GM18873 (cell line): ENCODE results near the gene DPH3.

Experiments used
- ATAC-seq: cut with Tn5 transposase; IDR thresholded peaks from one replicate; pipeline ENCODE4 v1.9.1; 2021; ENCODE audit warnings: mild to moderate bottlenecking, moderate library complexity, moderate number of reproducible peaks; ENCODE audit not compliant: unreplicated experiment, low FRiP score

DPH3 gene

DNA sequence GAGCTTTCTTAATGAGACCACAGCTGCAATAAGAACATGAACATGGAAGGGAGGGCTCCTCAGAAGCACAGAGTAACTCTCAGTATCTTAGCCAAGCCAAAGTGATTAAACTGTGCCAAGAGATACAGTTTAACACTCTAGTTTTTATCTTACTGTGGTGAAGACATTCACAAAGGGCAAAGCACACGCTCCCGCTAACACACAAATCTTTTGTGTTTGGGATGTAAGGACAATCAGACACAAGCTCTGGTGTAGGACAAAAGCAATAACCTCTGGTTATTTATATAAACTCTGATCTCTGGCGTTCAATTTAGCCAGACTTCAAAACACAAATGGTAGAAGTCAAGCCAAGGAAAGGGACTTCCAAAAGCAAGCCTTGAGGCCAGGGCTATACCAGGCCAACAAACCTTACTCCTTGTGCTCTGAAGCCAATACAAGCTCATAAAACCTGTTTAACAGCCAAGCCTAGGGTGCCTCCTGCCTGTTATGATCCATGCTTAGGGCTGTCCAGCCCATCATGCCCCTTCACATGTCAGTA, 27.8 kb downstream of the DPH3 start:
- no peak for ATAC-seq

DNA sequence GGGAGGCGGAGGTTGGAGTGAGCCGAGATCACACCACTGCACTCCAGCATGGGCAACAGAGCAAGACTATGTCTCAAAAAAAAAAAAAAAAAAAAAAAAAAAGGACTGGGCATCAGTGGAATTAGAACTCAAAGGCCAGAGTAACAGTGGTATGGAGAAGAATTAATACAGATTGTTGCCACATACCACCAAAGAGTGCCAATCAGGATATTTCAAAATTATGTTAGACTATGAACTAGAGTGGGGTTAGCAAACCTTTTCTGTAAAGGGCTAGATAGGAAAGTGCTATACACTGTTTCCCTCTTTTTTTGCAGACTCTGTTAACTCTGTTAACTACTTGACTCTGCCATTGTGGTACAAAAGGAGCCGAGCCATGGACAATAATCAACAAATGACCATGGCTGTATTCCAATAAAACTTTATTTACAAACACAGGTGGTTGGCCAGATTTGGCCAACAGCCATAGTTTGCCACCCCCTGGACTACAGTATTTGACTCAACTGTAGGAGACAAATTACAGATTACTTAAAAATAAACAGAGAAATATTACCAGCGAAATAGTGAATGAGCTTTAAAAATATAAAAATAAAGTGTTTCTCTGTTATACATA, 28.6 kb downstream of the DPH3 start:
- ATAC-seq: no peak

GRCh38 chr3:16234281-16234680, 30.5 kb downstream of the DPH3 start:
- ATAC-seq: no peak

GRCh38 chr3:16233806-16234205, 30.9 kb downstream of the DPH3 start:
- no peak for ATAC-seq

- no peak for ATAC-seq
Observed at GRCh38 chr3:16231983-16232382, 32.8 kb downstream of the DPH3 start.

- ATAC-seq: no peak
Observed at GRCh38 chr3:16229681-16230080, 35.1 kb downstream of the DPH3 start.

DNA sequence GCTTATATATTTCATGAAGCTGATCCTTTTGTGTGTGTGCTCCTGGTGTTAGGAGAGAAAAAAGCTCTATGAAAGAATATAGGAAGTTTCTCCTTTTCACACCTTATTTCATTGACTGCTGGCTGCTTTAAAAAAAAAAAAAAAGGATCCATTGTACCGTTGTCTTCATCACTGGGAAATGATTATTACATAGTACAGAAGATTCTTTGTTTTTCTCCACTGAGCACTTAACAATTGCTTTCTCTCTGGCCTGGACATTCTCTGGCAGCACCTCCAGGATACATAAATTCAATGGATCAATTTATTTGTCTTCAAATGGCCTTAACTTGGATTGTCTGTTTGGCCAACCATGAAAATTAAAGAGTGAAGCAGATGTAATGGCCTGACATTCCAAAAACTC, 37.2 kb downstream of the DPH3 start:
- ATAC-seq: no peak

DNA sequence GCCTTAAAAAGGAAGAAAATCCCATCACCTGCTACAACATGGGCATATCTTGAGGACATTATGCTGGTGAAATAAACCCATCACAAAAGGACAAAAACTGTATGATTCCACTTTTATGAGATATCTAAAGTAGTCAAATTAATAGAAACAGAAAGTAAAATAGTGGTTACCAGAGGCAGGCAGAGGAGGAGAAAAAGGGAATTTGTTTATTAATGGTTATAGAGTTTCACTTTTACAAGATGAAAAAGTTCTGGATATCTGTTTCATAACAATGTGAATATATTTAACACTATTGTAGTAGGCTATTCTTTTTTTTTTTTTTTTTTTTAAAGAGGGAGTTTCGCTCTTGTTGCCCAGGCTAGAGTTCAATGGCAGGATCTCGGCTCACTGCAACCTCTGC, 40.4 kb downstream of the DPH3 start:
- no peak for ATAC-seq

DNA sequence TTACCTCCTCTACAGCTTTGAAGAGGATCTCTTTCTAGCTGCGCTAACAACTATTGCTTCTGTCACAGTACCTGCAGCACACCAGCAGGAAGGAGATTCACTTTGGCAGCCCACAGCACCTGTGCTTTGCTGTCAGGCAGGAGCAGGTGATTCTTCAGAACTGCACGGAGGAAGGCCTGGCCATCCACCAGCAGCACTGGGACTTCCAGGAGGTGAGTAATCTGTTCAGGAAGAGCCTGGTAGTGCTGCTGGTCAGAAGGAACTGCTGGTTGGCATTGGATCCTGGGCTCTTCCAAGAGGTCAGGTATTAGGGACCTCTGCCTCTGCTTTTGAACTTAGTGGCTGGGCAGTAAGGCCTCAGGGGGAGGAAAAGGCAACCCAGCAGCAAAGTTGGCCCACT, 42.2 kb downstream of the DPH3 start:
- no peak for ATAC-seq

- no peak for ATAC-seq
Observed at GRCh38 chr3:16221990-16222389, 42.8 kb downstream of the DPH3 start.

DNA sequence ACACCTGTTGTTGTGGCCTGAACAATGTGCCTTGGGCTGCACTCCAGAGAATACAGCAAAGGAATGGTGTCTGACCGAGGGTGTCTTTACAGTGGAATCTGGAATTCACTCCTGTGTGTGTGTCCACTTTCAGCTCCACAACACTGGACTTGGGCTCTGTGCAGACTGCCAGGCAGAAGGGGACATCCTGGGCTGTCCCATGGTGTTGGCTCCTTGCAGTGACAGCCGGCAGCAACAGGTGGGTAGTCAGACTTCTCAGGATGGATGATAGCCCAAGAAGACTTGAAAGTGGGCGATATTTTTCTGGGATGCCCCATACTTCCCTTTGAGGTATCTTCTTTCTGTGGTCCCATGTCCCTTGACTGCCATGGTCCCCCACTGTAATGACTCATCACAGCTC, 45.0 kb downstream of the DPH3 start:
- no peak for ATAC-seq

DNA sequence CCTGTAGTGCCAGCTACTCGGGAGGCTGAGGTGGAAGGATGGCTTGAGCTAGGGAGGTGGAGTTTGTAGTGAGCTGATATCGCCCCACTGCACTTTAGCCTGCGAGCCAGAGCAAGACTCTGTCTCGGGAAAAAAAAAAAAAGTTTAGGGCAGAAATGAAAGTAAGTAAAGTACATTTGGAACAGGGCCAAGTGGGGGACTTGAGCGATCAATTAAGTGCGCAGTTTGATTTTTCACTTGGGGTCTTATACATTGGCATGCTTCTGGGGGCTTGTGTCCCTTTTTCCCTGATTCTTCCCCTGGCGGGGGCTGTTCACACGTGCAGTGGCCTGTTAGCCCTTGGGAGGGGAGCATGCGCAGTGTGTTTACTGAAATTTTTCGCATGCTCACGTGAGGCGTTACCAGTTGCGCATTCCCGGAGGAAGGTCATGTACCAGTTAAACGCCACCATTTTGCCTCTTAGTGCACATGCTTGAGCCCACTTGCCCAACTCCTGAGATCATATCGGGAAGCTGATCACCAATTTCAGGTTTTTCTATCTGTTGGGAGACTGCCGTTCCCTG, 48.3 kb downstream of the DPH3 start:
- ATAC-seq: no peak

DNA sequence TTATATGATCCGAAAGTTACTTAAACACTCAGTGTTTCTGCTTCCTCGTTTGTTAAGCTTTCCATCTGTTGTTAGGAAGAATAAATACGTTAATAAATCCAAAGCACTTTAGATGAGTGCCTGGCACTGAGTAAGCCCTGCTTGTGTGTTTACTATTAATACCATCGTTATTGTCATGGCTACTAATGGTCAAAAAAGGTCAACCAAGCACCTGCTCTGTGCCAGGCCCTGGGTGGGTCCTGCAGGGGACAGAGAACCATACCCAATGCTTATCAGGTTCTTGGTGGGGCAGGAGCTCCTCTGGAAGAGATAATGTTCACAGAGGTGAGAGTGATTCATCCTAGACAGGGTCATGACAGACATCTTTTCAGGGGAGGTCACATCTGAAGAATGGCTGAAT, 50.4 kb downstream of the DPH3 start:
- ATAC-seq: no peak

- no peak for ATAC-seq
Observed at GRCh38 chr3:16211176-16211904, 53.4 kb downstream of the DPH3 start.
